Measurements from ENCODE around the gene ZNF716. TPM values are rescaled to one million over a fixed set of nuclear protein-coding genes. Genes with fewer than 3 reads are reported as not detected.
"Not testable (repeated sequence)": the region's sequence is repeated elsewhere in the genome, so short reads cannot be mapped to it uniquely, and the experiment has no call there.

The ZNF716 gene
- total and polyA plus RNA-seq, 2 donors from 2014 or later = not detected

- intact Hi-C loops (cut with DNase I) = no loop called here
- H3K4me1 ChIP-seq (ENCODE audit: control insufficient read depth in 2 of 3, insufficient read depth in 2 of 3, low read depth in 1 of 3, low read length in 3 of 3) = no peaks in the 10 kb centered on the region
- H3K27me3 ChIP-seq (ENCODE audit: control insufficient read depth, insufficient read depth, low read length) = no peaks in the 10 kb centered on the region
- H3K9me3 ChIP-seq (ENCODE audit: control insufficient read depth in 2 of 3, insufficient read depth in 1 of 3, low read length in 3 of 3) = no peaks in the 10 kb centered on the region
- no peak overlapping the region for H3K27ac ChIP-seq (ENCODE audit: low read depth in 2 of 2, low read length in 2 of 2)
- no peak overlapping the region for H3K4me3 ChIP-seq (ENCODE audit: low read length in 3 of 3)
- no peak for DNase-seq
- no peaks in the 10 kb centered on the region for H3K36me3 ChIP-seq (ENCODE audit: control insufficient read depth in 2 of 3, insufficient read depth in 3 of 3, low read length in 3 of 3)
- TF ChIP-seq CTCF (IDR thresholded peaks at IDR 0.05; ENCODE audit: borderline replicate concordance, extremely low read depth, insufficient read depth) = no peak
- FAIRE-seq = no peak
- no peak overlapping the region for H3K9ac ChIP-seq (ENCODE audit: low read length in 3 of 3)
Observed at GRCh38 chr7:57437581-57437980, 12.4 kb upstream of the ZNF716 start.

GRCh38 chr7:57438244-57438643 is 11.7 kb upstream of the ZNF716 start:
- H3K4me1 ChIP-seq (ENCODE audit: control insufficient read depth in 2 of 3, insufficient read depth in 2 of 3, low read depth in 1 of 3, low read length in 3 of 3) = no peaks in the 10 kb centered on the region
- intact Hi-C loops (cut with DNase I) = no loop called here
- H3K27me3 ChIP-seq (ENCODE audit: control insufficient read depth, insufficient read depth, low read length) = no peaks in the 10 kb centered on the region
- FAIRE-seq (no peak), DNase-seq (no peak)
- no peak overlapping the region for H3K4me3 ChIP-seq (ENCODE audit: low read length in 3 of 3)
- peaks cover 0 to 5% (median 0%) of the 10 kb centered on the region in 3 donors for H3K9me3 ChIP-seq (ENCODE audit: control insufficient read depth in 2 of 3, insufficient read depth in 1 of 3, low read length in 3 of 3)
- no peak overlapping the region for H3K27ac ChIP-seq (ENCODE audit: low read depth in 2 of 2, low read length in 2 of 2)
- no peak for TF ChIP-seq CTCF (IDR thresholded peaks at IDR 0.05; ENCODE audit: borderline replicate concordance, extremely low read depth, insufficient read depth)
- no peaks in the 10 kb centered on the region for H3K36me3 ChIP-seq (ENCODE audit: control insufficient read depth in 2 of 3, insufficient read depth in 3 of 3, low read length in 3 of 3)
- no peak overlapping the region for H3K9ac ChIP-seq (ENCODE audit: low read length in 3 of 3)

GRCh38 chr7:57443567-57443966 is 6.4 kb upstream of the ZNF716 start:
- H3K4me1 ChIP-seq (ENCODE audit: control insufficient read depth in 2 of 3, insufficient read depth in 2 of 3, low read depth in 1 of 3, low read length in 3 of 3) = no peaks in the 10 kb centered on the region
- no peak overlapping the region for H3K9ac ChIP-seq (ENCODE audit: low read length in 3 of 3)
- H3K27ac ChIP-seq (ENCODE audit: low read depth in 2 of 2, low read length in 2 of 2) = no peak overlapping the region
- no peak for DNase-seq
- no peak for TF ChIP-seq CTCF (IDR thresholded peaks at IDR 0.05; ENCODE audit: borderline replicate concordance, extremely low read depth, insufficient read depth)
- intact Hi-C loops (cut with DNase I) = no loop called here
- H3K4me3 ChIP-seq (ENCODE audit: low read length in 3 of 3) = no peak overlapping the region
- H3K36me3 ChIP-seq (ENCODE audit: control insufficient read depth in 2 of 3, insufficient read depth in 3 of 3, low read length in 3 of 3) = no peaks in the 10 kb centered on the region
- H3K27me3 ChIP-seq (ENCODE audit: control insufficient read depth, insufficient read depth, low read length) = no peaks in the 10 kb centered on the region
- H3K9me3 ChIP-seq (ENCODE audit: control insufficient read depth in 2 of 3, insufficient read depth in 1 of 3, low read length in 3 of 3) = peaks cover 0 to 9% (median 0%) of the 10 kb centered on the region in 3 donors
- no peak for FAIRE-seq

- intact Hi-C loops (cut with DNase I); H3K4me1 ChIP-seq (ENCODE audit: control insufficient read depth in 2 of 3, insufficient read depth in 2 of 3, low read depth in 1 of 3, low read length in 3 of 3); H3K36me3 ChIP-seq (ENCODE audit: control insufficient read depth in 2 of 3, insufficient read depth in 3 of 3, low read length in 3 of 3); H3K9ac ChIP-seq (ENCODE audit: low read length in 3 of 3); H3K4me3 ChIP-seq (ENCODE audit: low read length in 3 of 3); DNase-seq; H3K27ac ChIP-seq (ENCODE audit: low read depth in 2 of 2, low read length in 2 of 2); FAIRE-seq; H3K27me3 ChIP-seq (ENCODE audit: control insufficient read depth, insufficient read depth, low read length): not testable (repeated sequence)
- peaks cover 0 to 32% (median 14%) of the 10 kb centered on the region in 3 donors for H3K9me3 ChIP-seq (ENCODE audit: control insufficient read depth in 2 of 3, insufficient read depth in 1 of 3, low read length in 3 of 3)
Observed at GRCh38 chr7:57469186-57469828, 19.3 kb downstream of the ZNF716 start.

GRCh38 chr7:57480304-57480703 is 30.3 kb downstream of the ZNF716 start:
- not testable (repeated sequence) for H3K9ac ChIP-seq (ENCODE audit: low read length in 3 of 3); FAIRE-seq

GRCh38 chr7:57485022-57485421 is 35.0 kb downstream of the ZNF716 start:
- H3K27ac ChIP-seq (ENCODE audit: low read depth in 2 of 2, low read length in 2 of 2); intact Hi-C loops (cut with DNase I); H3K27me3 ChIP-seq (ENCODE audit: control insufficient read depth, insufficient read depth, low read length); DNase-seq; H3K9ac ChIP-seq (ENCODE audit: low read length in 3 of 3); H3K4me1 ChIP-seq (ENCODE audit: control insufficient read depth in 2 of 3, insufficient read depth in 2 of 3, low read depth in 1 of 3, low read length in 3 of 3); H3K36me3 ChIP-seq (ENCODE audit: control insufficient read depth in 2 of 3, insufficient read depth in 3 of 3, low read length in 3 of 3); FAIRE-seq; H3K4me3 ChIP-seq (ENCODE audit: low read length in 3 of 3): not testable (repeated sequence)
- H3K9me3 ChIP-seq (ENCODE audit: control insufficient read depth in 2 of 3, insufficient read depth in 1 of 3, low read length in 3 of 3) = peaks cover 8 to 38% (median 15%) of the 10 kb centered on the region in 3 donors

More at GRCh38 chr7:57480304-57480703, 30.3 kb downstream of the ZNF716 start:
- H3K9me3 ChIP-seq (ENCODE audit: control insufficient read depth in 2 of 3, insufficient read depth in 1 of 3, low read length in 3 of 3); DNase-seq; H3K4me1 ChIP-seq (ENCODE audit: control insufficient read depth in 2 of 3, insufficient read depth in 2 of 3, low read depth in 1 of 3, low read length in 3 of 3); H3K27ac ChIP-seq (ENCODE audit: low read depth in 2 of 2, low read length in 2 of 2); H3K36me3 ChIP-seq (ENCODE audit: control insufficient read depth in 2 of 3, insufficient read depth in 3 of 3, low read length in 3 of 3); H3K27me3 ChIP-seq (ENCODE audit: control insufficient read depth, insufficient read depth, low read length); intact Hi-C loops (cut with DNase I); H3K4me3 ChIP-seq (ENCODE audit: low read length in 3 of 3): not testable (repeated sequence)
